Measurements from ENCODE around the gene PLPP1. TPM values are rescaled to one million over a fixed set of nuclear protein-coding genes. Genes with fewer than 3 reads are reported as not detected.

The PLPP1 gene
- total RNA-seq, 1 donor from 2014 or later: 7.9 TPM

DNA sequence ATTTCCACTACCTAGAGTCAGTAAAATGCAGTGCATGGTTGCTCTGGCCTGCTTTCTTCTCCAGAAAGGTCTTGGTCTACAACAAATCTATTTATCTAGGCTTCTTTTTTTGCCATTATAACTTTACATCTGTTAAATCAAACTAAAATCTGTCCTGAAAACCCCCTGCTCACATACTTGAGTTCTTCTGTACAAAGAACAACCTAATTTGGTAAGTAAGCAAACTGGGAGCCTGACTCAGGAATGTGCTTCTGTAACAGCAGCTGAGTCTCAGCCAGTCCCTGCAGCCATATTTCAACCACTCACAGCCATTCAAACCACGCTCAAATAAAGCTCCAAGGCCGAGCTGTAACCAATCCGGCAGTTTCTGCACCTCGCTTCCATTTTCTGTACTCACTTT, 95.8 kb downstream of the PLPP1 start:
- no peak for DNase-seq (ENCODE audit: low spot score, unreplicated experiment)
- H3K27ac Mint-ChIP-seq: no peak overlapping the region
- no peaks in the 10 kb centered on the region for H3K27me3 Mint-ChIP-seq
- no peak overlapping the region for H3K4me3 Mint-ChIP-seq (ENCODE audit: low read depth)
- TF ChIP-seq, protein P1, sequence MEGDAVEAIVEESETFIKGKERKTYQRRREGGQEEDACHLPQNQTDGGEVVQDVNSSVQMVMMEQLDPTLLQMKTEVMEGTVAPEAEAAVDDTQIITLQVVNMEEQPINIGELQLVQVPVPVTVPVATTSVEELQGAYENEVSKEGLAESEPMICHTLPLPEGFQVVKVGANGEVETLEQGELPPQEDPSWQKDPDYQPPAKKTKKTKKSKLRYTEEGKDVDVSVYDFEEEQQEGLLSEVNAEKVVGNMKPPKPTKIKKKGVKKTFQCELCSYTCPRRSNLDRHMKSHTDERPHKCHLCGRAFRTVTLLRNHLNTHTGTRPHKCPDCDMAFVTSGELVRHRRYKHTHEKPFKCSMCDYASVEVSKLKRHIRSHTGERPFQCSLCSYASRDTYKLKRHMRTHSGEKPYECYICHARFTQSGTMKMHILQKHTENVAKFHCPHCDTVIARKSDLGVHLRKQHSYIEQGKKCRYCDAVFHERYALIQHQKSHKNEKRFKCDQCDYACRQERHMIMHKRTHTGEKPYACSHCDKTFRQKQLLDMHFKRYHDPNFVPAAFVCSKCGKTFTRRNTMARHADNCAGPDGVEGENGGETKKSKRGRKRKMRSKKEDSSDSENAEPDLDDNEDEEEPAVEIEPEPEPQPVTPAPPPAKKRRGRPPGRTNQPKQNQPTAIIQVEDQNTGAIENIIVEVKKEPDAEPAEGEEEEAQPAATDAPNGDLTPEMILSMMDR (IDR thresholded peaks at IDR 0.05; ENCODE audit: unreplicated experiment): no peak
- H3K4me1 Mint-ChIP-seq (ENCODE audit: low read depth): peaks cover 12% of the 10 kb centered on the region
- peaks cover 25% of the 10 kb centered on the region for H3K9me3 Mint-ChIP-seq (ENCODE audit: low read depth)
- H3K36me3 Mint-ChIP-seq (ENCODE audit: insufficient read depth): peaks cover 37% of the 10 kb centered on the region

DNA sequence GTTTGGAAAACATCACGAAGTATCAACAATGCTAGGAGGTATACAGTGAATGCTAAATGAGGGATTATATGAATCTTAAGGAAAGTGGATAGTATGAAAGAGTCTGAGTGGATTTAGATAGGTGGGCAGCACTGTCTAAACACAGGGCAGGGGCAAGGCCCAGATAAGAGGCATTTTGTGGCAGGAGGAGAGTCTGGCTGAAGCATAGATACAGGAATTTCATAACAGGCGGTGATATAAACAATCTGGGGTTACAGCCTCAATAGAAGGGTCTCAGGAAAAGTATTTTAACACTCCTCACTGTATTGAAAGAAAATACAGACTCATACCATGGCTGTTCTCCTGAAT, 96.9 kb downstream of the PLPP1 start:
- DNase-seq (ENCODE audit: low spot score, unreplicated experiment): no peak
- peak overlapping the region; percentile 81 for H3K27ac Mint-ChIP-seq
- peaks cover 12% of the 10 kb centered on the region for H3K4me1 Mint-ChIP-seq (ENCODE audit: low read depth)
- TF ChIP-seq, protein P1 (IDR thresholded peaks at IDR 0.05; ENCODE audit: unreplicated experiment): no peak
- H3K36me3 Mint-ChIP-seq (ENCODE audit: insufficient read depth): peaks cover 39% of the 10 kb centered on the region
- peaks cover 27% of the 10 kb centered on the region for H3K9me3 Mint-ChIP-seq (ENCODE audit: low read depth)
- H3K27me3 Mint-ChIP-seq: no peaks in the 10 kb centered on the region
- H3K4me3 Mint-ChIP-seq (ENCODE audit: low read depth): no peak overlapping the region

DNA sequence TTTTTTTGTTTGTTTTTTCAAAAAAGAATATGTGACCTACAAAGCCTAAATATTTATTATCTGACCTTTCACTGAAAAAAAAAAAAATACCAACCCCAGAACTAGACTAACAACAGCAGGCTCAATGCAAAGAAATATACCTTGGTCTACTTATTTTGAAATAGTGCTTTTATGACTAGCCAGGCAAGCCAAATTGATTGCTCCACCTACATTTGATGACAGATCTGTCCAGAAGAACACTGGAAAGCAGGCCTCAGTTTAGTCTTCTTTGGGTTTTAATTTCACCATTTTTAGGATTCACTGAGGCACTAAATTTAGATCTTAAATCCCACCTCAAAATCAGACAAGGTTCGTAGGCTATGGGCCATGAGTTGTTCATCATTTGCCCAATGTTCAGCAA, 97.3 kb downstream of the PLPP1 start:
- H3K27me3 Mint-ChIP-seq: no peaks in the 10 kb centered on the region
- H3K4me3 Mint-ChIP-seq (ENCODE audit: low read depth): no peak overlapping the region
- H3K36me3 Mint-ChIP-seq (ENCODE audit: insufficient read depth): peaks cover 43% of the 10 kb centered on the region
- peaks cover 31% of the 10 kb centered on the region for H3K9me3 Mint-ChIP-seq (ENCODE audit: low read depth)
- peaks cover 12% of the 10 kb centered on the region for H3K4me1 Mint-ChIP-seq (ENCODE audit: low read depth)
- no peak overlapping the region for H3K27ac Mint-ChIP-seq
- no peak for DNase-seq (ENCODE audit: low spot score, unreplicated experiment)
- TF ChIP-seq, protein P1 (IDR thresholded peaks at IDR 0.05; ENCODE audit: unreplicated experiment): no peak

DNA sequence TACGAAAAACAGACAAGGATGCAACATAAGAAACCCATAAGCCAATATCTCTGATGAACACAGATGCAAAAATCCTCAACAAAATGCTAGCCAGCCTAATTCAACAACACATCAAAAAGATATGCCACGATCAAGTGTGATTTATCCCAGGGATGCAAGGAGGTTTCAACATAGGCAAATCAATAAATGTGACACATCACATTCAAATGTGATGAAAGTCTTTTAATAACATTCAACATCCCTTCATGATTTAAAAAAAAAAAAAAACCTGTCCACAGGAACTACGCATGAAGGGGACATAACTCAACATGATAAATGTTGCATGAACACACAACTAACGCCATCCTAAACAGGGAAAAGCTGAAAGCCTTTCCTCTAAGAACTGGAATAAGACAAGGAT, 102.2 kb downstream of the PLPP1 start:
- peaks cover 63% of the 10 kb centered on the region for H3K9me3 Mint-ChIP-seq (ENCODE audit: low read depth)
- no peak for DNase-seq (ENCODE audit: low spot score, unreplicated experiment)
- no peaks in the 10 kb centered on the region for H3K27me3 Mint-ChIP-seq
- peaks cover 76% of the 10 kb centered on the region for H3K36me3 Mint-ChIP-seq (ENCODE audit: insufficient read depth)
- TF ChIP-seq, protein P1 (IDR thresholded peaks at IDR 0.05; ENCODE audit: unreplicated experiment): no peak
- peak overlapping the region; percentile 64 for H3K27ac Mint-ChIP-seq
- H3K4me3 Mint-ChIP-seq (ENCODE audit: low read depth): no peak overlapping the region
- no peaks in the 10 kb centered on the region for H3K4me1 Mint-ChIP-seq (ENCODE audit: low read depth)

DNA sequence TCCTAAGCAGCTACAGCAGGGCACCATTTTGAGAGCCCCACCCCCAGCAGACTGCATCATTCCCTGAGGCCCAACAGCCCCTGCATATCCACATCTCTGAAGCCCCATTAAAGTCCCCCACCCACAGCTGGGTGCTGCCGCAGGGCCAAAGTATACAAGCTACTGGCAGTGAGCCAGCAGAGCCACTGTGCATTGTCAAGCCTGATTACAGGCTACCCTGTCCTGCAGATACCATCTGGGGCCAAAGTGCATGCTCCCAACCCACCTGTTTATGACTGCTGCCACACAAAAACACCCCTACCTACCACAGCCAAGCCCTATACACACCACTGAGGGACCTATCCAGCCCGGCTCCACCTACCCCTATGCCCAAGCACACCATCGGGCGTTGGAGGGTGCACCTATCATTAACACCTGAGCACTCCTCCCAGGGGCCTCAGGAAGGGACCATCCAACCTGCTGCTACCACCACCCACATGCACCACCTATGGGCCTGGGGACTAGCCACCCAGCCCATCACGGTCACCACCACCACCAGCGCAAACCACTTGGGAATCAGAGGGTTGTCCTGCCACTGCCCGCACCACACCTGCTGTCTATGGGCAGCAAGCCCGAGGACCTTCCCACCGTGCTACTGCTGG, 105.0 kb downstream of the PLPP1 start:
- peak overlapping the region; percentile 41 for H3K27ac Mint-ChIP-seq

More for the DNA sequence above, 105.0 kb downstream of the PLPP1 start:
- Mint-ChIP-seq H3K4me1 (ENCODE audit: low read depth) (no peaks in the 10 kb centered on the region), H3K36me3 (ENCODE audit: insufficient read depth) (peaks cover 59% of the 10 kb centered on the region), H3K9me3 (ENCODE audit: low read depth) (peaks cover 45% of the 10 kb centered on the region), H3K4me3 (ENCODE audit: low read depth) (no peak overlapping the region), H3K27me3 (no peaks in the 10 kb centered on the region)
- no peak for DNase-seq (ENCODE audit: low spot score, unreplicated experiment)
- TF ChIP-seq, protein P1 (IDR thresholded peaks at IDR 0.05; ENCODE audit: unreplicated experiment): no peak
